Femur (tissue), 1 donor: ENCODE results near the gene CYP11A1.
A peak's percentile ranks its signal among the peaks of the same experiment; 100 is the strongest.
"Not testable (repeated sequence)": the region's sequence is repeated elsewhere in the genome, so short reads cannot be mapped to it uniquely, and the experiment has no call there.

Source experiments
- DNase-seq: peaks from one replicate; pipeline ENCODE4 v3.0.0-alpha.2; 2017

The CYP11A1 gene

DNA sequence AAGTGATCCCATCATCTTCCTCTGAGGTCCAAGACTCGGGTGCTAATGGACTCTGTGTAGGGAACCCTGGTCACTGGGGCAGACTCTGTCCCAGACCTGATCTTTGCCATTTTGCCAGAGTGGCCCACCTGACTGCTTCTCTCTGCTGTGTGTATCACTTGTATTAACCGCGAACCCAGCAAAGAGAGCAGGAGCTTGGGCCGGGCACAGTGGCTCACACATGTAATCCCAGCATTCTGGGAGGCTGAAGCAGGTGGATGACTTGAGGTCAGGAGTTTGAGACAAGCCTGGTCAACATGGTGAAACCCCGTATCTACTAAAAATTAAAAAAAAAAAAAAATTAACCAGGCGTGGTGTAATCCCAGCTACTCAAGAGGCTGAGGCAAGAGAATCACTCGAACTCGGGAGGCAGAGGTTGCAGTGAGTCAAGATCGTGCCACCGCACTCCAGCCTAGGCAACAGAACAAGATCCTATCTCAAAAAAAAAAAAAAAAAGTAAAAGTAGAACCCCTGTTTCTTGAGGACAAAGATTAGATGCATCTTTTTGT is 32.9 kb upstream of the CYP11A1 start:
- no peak for DNase-seq

DNA sequence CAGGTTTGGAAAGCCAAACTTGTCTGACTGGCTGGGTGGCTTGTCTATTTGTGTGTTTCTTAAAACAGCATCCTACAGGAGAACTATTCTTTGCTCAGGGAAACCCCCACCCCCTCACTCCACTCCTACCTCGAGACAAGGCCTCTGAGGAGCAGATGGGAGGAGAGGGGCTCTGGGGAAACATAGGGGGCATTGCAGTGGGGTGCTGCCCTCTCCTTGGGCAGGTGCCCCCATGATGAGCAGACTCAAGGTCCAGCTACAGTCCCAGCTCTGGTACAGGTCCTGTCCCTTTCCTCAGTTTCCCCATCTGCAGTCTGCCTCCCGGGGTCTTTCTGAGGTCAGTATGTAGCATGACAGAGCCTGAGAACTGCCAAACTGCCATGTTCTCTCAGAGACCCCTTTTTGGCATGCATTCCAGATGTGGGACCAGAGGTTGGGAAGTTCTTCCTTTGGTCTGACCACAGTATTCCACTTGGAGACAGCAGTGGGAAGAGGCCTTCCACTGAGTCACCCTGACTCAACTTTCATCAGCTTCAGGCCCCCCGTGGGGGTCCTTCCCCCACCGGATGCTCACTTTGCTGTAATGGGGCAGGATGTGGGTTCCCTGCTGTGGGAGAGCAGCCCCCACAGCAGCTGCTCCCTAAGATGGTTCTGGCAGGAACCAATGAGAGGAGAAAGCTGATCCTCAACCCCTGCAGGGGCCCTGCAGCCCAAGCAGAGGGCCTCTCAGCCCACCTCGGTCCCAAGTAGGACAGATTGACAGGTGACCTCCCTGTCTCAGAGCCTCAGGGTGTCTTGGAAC is 32.3 kb upstream of the CYP11A1 start:
- DNase-seq, result no peak

DNA sequence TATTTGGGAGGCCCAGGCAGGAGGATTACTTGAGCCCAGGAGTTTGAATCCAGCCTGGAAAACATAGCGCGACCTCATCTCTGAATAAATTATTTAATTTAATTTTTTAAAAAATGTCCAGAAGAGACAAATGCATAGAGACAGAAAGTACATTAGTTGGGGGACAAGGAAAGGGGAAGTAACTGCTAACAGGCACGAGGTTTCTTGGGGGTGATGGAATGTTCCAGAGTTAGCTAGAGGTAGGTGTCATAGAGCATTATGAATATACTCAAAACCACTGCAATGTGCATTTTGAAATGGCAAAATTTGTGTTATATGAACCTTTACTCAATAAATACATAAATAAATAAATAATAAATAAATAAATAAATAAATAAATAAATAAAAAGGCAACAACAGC is 31.7 kb upstream of the CYP11A1 start:
- DNase-seq, result no peak

DNA sequence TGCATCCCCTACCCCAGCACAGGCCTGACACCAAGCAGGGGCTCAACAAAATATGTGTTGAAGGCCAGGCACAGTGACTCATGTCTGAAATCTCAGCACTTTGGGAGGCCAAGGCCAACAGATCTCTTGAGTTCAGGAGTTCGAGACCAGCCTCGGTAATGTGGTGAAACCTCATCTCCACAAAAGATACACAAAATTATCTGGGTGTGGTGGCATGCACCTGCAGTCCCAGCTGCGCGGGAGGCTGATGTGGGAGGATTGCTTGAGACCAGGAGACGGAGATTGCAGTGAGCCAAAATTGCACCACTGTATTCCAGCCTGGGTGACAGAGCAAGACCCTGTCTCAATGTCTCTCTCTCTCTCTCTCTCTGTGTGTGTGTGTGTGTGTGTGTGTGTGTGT is 30.7 kb upstream of the CYP11A1 start:
- DNase-seq, result no peak

- no peak for DNase-seq
Observed at GRCh38 chr15:74397239-74398068, 30.0 kb upstream of the CYP11A1 start.

DNA sequence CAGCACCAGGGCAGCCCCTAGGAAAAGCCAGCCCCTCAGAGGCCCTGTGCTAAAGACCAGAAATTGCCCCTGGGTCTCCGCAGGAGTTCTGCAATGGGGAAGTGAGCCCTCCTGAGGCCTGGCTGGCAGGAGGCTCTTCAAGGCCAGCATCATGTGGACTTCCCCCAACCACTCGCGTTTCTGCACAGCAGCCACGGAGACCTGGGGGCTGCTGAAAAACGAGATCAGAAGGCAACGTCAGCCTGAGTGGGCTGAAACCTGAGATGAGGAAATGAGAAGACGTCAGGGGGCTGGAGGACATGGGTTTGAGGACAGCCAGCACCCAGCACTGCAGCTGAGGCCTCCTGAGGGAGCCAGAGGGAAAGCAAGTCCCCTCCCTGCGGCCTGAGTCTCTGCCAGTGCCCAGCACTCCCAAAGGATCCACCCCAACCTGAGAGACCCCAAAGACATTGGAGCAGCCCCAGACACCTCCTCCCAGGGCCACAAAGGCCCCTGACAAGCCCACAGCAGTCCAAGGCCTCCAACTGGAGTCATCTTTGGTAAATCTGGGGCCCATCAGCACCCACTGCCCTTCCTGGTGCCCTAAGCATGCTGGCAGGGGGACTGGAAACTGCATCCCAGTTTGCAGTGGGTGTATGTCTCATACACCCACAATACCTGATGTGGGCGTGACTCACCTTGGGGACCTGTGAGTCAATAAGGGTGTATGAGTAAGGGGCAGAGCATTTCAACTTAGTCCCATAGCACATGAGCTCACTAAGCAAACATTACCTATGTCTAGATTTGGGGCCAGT is 29.2 kb upstream of the CYP11A1 start:
- no peak for DNase-seq

- no peak for DNase-seq
Observed at GRCh38 chr15:74396146-74396438, 28.6 kb upstream of the CYP11A1 start.

GRCh38 chr15:74395319-74396145 is 28.1 kb upstream of the CYP11A1 start:
- DNase-seq, result no peak

DNA sequence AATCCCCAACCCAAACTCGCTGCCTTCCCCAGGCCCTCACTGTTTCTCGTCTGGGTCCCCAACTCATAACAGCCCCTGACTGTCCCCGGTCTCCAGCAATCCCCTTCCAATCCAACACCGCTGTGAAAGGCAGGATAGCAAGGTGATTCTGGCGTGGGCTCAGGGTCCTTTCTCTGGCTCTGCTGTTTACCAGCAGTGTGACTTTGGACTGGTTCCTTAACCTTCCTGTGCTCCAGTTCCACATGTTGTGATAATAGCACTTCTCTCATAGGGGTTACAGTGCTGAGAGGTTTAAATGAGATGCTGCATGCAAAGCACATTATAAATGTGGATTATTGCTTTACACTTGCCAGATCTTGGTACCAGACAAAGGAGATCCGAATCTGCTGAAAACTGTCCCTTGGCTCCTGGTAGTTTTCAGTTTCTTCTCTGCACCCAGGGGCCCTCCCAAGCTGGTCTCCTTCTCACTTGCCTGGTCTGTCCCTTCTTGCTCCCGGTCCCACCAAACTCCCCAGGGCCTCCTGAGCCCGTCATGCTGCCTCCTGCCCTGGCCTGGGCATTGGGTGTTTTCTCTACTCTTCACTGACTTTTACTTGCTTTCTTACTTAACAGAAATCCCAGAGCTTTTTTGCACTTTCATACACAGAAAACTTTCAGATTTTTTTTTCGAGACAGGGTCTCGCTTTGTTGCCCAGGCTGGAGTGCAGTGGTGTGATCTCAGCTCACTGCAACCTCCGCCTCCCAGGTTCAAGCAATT is 26.8 kb upstream of the CYP11A1 start:
- DNase-seq, result no peak

DNA sequence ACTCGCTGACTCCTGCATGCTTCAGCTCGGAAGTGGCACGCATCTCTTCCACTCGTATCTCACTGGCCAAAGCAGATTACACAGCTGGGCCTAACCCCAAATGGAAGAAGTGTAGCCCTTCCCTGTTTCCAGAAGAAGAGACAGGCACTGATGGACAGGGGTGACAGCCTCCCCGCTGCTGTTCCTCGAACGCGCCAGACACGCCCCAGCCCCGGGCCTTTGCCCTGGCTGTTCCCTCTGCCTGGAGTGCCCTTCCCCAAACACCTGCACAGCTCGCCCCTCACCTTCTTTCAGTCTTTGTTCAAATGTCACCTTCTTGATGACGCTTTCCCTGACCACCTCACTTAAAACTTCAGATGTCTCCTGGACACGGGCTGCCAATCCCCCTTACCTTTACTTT is 26.0 kb upstream of the CYP11A1 start:
- no peak for DNase-seq

DNA sequence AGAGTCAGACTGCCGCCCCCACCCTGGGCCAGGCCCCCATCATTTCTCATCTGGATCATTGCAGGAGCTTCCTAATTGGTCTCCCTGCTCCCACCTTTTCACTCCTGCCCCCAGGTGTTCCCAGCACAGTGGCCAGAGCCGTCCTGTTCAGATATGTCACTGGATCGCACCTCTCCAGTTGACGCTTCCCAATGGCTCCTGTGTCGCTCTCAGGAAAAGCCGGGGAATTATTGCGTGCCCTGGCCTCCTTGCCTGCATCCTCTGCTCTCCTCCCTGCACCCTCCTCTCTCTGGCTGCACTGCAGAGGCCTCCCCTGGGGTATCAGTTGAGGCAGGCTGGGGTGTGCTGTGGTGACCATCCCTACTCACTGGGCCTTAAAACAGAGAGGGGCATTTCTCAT is 25.5 kb upstream of the CYP11A1 start:
- no peak for DNase-seq

GRCh38 chr15:74392451-74392830 is 25.0 kb upstream of the CYP11A1 start:
- DNase-seq, result peak; percentile 81

DNA sequence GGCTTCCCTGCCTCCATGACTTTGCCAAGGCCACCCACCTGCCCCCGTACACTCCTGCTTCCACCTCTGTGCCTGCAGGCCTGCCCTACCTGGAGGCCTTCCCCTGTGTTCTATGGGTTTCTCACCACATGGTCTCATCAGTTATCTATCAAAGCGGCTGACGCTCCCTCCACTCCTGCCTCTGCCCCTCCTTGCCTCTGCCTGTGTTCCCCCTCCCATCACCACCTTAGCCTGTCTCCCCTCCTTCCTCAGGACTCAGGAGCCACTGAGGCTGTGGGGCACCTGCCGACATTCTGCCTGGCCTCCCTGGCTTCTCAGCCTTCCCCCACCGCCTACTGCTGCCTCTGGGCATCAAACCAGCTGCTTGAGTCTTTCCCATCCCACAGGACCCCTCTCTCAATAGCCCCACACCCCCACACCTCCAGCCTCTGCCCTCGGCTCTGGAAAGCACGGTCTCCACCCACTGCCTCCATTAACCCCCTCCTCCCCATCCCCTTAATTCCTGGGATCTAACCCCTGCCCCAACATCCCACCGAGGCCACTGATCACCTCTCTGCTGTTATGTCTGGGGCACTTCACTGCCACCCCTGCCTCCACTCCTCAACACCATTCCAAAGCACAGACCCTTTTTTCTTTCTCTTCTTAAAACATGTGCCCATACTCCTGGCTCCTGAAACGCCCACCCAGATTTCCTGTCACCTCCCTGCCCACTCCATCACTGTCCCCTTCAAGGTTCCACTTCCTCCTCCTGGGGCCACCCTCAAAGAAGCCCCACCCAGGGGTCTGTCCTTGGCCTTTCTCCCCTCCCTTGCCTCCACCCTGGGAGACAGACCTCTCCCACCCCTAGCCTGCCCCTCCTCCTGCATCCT is 24.4 kb upstream of the CYP11A1 start:
- DNase-seq, result no peak

GRCh38 chr15:74390647-74391288 is 23.3 kb upstream of the CYP11A1 start:
- no peak for DNase-seq

GRCh38 chr15:74390049-74390646 is 22.7 kb upstream of the CYP11A1 start:
- DNase-seq, result not testable (repeated sequence)

DNA sequence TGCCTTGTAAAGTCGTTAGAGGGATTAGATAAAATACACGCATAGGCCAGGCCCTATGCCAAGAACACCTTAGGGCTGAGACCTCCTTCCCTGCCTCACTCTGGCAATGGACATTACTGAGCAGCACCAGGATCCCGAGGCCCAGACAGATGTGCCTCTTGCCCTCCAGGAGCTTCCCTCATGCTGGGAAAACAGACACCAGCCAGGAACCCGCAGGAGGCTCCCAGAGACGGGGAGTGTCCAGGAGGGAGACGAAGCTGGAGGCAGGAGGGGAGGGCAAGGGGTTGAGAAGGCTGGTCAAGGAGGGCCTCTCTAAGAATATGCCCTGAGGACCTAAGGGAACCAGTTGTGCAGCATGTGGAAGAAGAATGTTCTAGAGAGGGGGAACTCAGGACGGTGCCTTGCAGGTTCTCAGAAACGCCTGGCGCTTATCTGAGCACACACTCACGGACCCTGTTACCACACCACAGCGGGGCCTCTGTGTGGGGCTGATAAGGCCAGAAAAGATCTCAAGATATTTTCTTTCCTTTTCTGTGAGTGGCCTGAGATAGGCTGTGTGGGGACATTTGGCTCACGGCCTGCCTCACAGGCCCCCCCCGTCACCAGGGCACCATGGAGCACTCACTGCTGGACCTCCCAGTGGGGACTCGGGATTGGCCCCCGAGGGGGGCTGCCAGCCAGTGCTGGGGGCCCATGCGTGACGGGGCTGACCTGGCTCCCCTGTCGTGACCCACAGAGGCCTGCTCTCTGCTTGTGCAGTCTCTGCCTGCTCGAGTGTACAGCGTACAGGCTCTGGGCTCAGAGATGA is 22.0 kb upstream of the CYP11A1 start:
- DNase-seq, result no peak

DNA sequence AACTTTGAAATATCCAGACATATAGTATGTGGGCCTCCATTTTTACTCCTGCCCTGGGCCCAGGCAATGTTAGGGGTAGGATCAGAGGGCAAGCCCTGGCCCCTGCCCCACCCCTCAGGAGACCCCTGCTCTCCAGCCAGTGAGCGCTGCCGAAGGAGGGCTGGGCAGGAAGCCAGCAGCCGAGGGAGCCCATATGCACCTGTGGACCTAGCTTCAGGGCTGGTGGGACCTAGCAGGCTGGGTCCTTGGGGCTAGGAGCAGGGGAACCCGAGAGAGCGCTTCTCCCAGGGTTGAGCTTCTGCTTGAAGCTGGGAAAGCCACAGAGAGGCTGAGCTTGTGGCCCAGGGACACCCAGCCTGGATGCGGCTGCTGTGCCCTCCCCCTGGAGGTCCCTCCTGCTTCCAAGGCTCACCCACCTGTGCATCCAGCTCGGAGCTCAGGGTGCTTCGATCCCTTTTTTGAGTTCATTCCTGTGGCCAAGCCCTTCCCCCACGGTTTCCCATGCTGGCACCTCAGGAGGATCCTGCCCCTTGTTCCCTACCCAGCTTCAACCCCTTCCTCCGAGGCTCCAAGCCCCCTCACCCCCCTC is 21.0 kb upstream of the CYP11A1 start:
- no peak for DNase-seq

DNA sequence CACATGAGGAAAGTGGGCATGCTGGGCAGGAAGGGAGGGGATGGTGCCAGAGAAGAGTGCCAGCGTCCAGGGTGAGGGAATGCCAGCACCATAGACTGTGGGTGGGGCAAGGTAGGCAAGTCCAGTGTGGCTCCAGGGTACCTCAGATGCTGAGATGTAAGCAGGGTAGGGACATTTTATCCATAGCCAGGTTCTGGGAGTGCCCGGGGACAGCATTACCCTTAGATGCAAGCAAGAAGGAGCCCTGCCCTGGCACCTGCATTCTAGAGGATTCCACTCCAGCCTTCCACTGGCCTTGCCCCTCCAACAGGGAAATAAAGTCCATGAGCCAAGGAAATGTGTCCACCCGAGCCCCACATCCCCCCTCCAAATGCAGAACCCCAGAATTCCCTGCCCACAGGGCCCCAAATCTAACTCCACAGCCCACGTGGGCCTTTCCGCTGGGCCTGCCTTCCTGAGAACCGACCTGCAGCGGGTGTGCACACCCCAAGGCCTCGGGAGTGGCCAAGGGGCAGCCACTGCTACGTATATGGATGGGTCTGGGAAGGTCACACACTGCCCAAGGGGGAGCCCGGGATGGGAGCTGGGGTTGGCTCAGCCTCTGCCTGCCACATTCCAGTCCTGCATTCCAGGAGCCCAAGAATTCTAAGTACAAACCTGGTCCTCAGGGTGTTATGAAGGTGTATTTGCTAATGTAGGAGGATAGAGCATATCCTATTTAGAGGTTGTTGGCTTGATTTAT is 20.3 kb upstream of the CYP11A1 start:
- no peak for DNase-seq
